ENCODE measurements around the gene MED27.

Gene MED27

DNA sequence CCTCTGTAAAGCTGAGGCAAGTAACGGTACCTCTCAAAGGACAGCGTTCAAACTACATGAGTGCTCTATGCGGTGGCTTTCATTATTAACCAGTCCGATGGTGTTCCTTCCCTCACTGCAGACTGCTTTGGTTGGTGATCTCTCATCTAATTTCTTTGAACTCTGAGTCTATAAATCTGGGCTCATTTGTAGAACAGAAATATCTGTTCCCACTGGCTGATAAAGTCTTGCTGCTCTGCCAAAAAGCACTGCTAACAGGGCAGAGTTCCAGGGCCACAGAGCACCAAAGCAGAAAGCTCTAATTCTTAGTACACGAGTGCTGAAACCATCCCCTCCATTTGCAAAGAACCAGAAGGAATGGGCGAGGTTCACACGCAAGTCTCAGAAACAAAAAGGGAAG, 81.9 kb downstream of the MED27 start:
- peak; percentile 49 for DNase-seq (ENCODE audit: low read depth)
- TF ChIP-seq, protein P1, sequence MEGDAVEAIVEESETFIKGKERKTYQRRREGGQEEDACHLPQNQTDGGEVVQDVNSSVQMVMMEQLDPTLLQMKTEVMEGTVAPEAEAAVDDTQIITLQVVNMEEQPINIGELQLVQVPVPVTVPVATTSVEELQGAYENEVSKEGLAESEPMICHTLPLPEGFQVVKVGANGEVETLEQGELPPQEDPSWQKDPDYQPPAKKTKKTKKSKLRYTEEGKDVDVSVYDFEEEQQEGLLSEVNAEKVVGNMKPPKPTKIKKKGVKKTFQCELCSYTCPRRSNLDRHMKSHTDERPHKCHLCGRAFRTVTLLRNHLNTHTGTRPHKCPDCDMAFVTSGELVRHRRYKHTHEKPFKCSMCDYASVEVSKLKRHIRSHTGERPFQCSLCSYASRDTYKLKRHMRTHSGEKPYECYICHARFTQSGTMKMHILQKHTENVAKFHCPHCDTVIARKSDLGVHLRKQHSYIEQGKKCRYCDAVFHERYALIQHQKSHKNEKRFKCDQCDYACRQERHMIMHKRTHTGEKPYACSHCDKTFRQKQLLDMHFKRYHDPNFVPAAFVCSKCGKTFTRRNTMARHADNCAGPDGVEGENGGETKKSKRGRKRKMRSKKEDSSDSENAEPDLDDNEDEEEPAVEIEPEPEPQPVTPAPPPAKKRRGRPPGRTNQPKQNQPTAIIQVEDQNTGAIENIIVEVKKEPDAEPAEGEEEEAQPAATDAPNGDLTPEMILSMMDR (IDR thresholded peaks at IDR 0.05; ENCODE audit: low read depth, low read length, missing control alignments): no peak
- in situ Hi-C loops (cut with HindIII; ENCODE audit: low sequenced_read_pairs): no loop called here

DNA sequence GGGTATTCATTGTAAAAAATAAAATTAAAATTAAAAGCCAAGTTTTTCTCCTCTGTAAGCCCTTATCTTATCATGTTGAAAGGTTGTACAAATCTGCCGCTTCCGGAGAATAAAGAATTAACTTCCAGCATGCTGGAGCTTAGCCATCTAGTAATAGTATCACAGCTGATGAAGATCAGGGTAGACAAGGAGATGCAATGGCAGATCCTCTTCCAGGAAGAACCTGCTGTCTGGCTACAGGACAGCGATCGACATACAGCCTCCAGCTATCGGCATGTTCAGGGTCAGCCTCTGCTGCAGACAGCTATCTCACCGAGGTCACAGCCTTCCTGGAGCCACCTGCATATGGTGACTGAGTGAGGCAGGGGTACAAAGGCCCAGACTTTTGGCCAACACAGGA, 82.6 kb downstream of the MED27 start:
- TF ChIP-seq, protein P1 (IDR thresholded peaks at IDR 0.05; ENCODE audit: low read depth, low read length, missing control alignments): no peak
- H3K4me3 ChIP-seq (ENCODE audit: low read depth, low read length): no peak overlapping the region
- DNase-seq (ENCODE audit: low read depth): no peak
- in situ Hi-C loops (cut with HindIII; ENCODE audit: low sequenced_read_pairs): no loop called here

More for the DNA sequence above, 81.9 kb downstream of the MED27 start:
- no peak overlapping the region for H3K4me3 ChIP-seq (ENCODE audit: low read depth, low read length)

DNA sequence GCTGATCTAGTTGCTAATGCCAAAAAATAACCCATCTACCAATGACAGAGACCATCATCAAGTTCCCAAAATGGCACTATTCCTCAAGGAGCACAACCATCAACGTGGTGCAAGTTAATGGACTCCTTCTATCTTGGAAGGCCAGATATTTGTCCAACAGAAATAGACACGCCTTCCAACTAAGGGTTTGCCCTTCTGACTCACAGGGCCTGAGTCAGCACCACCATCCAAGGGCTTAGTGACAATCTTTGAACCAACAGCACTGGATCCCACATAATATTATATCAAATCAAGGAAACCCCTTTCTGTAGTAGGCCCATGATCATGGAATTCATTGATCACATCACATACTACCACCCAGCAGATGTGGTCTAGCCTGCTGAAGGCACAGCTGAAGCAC, 84.3 kb downstream of the MED27 start:
- no peak for DNase-seq (ENCODE audit: low read depth)
- in situ Hi-C loops (cut with HindIII; ENCODE audit: low sequenced_read_pairs): no loop called here
- no peak overlapping the region for H3K4me3 ChIP-seq (ENCODE audit: low read depth, low read length)
- TF ChIP-seq, protein P1 (IDR thresholded peaks at IDR 0.05; ENCODE audit: low read depth, low read length, missing control alignments): no peak

DNA sequence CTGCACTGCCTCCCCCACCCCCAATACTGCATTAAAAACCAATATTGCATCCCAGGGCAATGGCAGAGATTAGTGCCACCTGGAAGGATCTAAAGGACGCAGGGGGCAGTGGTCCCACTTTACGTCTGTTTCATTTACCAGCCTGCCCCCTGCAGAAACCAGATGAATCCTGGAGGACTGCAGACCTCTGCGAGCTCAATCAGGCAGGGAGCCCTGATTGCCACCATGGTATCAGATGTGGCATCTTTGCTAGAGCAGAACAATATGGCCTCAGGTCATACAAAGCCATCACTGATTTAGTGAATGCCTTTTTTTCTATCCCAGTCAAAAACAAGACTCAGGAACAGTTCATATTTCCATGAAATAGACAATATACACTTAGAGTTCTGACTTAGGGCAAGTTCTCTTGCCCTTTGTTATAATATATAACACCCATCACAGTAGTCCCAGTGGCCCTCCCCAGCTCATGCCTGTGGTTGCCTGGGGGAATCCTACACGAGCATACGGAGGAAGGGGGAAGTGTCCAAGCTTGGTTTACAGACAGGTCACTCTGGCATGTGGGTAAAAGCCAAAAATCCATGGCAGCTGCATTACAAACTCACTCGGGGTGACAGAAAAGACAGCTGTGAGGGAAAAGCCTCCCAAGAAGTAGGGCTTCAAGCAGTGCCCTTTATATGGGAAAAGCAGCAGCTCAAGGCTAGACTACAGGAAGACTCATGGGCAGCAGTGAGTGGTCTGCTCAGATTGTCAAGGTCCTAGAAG, 85.1 kb downstream of the MED27 start:
- no peak overlapping the region for H3K4me3 ChIP-seq (ENCODE audit: low read depth, low read length)
- in situ Hi-C loops (cut with HindIII; ENCODE audit: low sequenced_read_pairs): no loop called here
- TF ChIP-seq, protein P1 (IDR thresholded peaks at IDR 0.05; ENCODE audit: low read depth, low read length, missing control alignments): no peak
- DNase-seq (ENCODE audit: low read depth): no peak

DNA sequence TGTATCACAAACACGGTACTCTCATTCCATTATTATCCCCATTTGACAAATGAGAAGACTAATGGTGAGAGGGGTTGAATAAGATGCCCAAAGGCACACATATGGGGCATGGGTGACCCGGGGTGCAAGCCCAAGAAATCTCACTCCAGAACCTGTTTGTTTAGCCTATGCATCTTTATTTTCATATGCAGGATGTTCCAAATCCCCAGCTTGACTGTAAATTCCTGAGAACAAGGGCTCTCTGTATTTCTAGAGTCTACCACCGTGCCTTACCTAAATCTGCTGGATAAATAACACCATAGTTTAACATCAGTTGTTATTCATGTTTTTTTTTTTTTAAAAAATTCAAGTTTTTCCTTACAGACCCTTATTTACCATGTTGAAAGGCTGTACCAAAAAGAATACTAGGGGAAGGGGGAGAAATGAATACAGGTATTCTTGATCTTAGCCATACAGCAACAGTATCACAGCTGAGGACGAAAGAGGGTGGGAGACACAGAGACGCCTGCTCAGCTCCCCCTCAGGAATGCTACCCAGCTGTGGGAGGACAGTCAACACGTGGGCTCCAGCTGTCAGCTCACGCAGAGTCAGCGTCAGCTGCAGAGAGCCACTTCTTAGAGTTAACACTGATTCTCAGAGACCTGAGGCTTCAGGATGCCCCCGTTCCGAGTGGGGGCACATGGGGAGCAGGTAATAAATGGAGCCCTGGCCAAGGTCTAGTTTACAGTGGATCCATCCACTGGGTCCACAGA, 86.6 kb downstream of the MED27 start:
- TF ChIP-seq, protein P1 (IDR thresholded peaks at IDR 0.05; ENCODE audit: low read depth, low read length, missing control alignments): no peak
- in situ Hi-C loops (cut with HindIII; ENCODE audit: low sequenced_read_pairs): no loop called here
- H3K4me3 ChIP-seq (ENCODE audit: low read depth, low read length): no peak overlapping the region
- no peak for DNase-seq (ENCODE audit: low read depth)

DNA sequence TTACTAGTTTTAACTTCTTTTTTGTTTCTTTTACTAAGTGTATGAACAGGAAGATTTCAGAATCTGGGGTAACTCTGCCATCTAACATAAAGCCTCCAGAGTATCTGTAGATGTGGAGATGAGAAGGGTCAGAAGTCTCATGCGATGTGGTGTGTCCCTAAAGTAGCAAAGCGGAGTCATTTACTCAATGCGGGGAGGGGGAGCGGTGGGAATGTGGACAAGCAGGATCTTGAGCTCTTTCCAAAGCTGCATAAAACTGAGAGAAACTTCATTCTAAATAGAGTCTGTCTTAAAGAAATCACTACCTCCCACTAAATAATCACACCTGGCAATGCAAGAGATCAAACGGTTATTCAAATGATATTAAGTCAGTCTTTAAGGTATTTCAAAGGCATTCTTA, 92.4 kb downstream of the MED27 start:
- TF ChIP-seq, protein P1 (IDR thresholded peaks at IDR 0.05; ENCODE audit: low read depth, low read length, missing control alignments): no peak
- DNase-seq (ENCODE audit: low read depth): no peak
- in situ Hi-C loops (cut with HindIII; ENCODE audit: low sequenced_read_pairs): no loop called here
- H3K4me3 ChIP-seq (ENCODE audit: low read depth, low read length): no peak overlapping the region
